ENCODE data around the gene ZBTB20.

- no peak for TF ChIP-seq CTCF (IDR thresholded peaks at IDR 0.05; ENCODE audit: low read depth, low read length, missing input control)
- TF ChIP-seq JUND (IDR thresholded peaks at IDR 0.05) = no peak
- no peak for TF ChIP-seq EGR1 (IDR thresholded peaks at IDR 0.05; ENCODE audit: low read depth in 2 of 2)
- no peak for TF ChIP-seq SP1 (IDR thresholded peaks at IDR 0.05)
- TF ChIP-seq YY1 (IDR thresholded peaks at IDR 0.05) = no peak
- no peak for TF ChIP-seq REST (IDR thresholded peaks at IDR 0.05)
- no peak for TF ChIP-seq TAF1 (conservative IDR thresholded peaks at IDR 0.05)
- no peak for TF ChIP-seq FOXA1 (IDR thresholded peaks at IDR 0.05)
- no peak for TF ChIP-seq RXRA (IDR thresholded peaks at IDR 0.05)
- no peak for TF ChIP-seq ZBTB33 (IDR thresholded peaks at IDR 0.05)
- no peak for TF ChIP-seq RAD21 (IDR thresholded peaks at IDR 0.05)
- no peak for TF ChIP-seq ATF3 (IDR thresholded peaks at IDR 0.05)
- TF ChIP-seq MAX (IDR thresholded peaks at IDR 0.05) = no peak
- TF ChIP-seq GABPA (IDR thresholded peaks at IDR 0.05 in 1 of 2, conservative IDR thresholded peaks at IDR 0.05 in 1 of 2) = no peak
Measured at GRCh38 chr3:114452256-114452655, 694.8 kb downstream of the ZBTB20 start.

All from liver (tissue), 3 donors.